PC-3 (cell line): Measurements from ENCODE around the gene B3GALNT1.

Experiments used
- EZH2 ChIP-seq: fragments of 300-600 bp; sonication (generic); IDR thresholded peaks from one replicate; pipeline ENCODE4 v1.6.1; 2017; ENCODE audit warnings: antibody characterized with exemption, mild to moderate bottlenecking, low read length; ENCODE audit not compliant: unreplicated experiment
- EZH2phosphoT487 ChIP-seq: fragments of 300-600 bp; sonication (generic); IDR thresholded peaks from 2 replicates; pipeline ENCODE4 v1.6.1; 2018; ENCODE audit warnings: mild to moderate bottlenecking, antibody characterized with exemption, low read length, borderline replicate concordance
- TF ChIP-seq, protein P1 (sequence below): fragments of 300-600 bp; sonication (generic); conservative IDR thresholded peaks from 2 replicates; pipeline ENCODE4 v1.5.1; 2017; ENCODE audit warnings: antibody characterized with exemption, low read depth, mild to moderate bottlenecking, low read length

DNA sequence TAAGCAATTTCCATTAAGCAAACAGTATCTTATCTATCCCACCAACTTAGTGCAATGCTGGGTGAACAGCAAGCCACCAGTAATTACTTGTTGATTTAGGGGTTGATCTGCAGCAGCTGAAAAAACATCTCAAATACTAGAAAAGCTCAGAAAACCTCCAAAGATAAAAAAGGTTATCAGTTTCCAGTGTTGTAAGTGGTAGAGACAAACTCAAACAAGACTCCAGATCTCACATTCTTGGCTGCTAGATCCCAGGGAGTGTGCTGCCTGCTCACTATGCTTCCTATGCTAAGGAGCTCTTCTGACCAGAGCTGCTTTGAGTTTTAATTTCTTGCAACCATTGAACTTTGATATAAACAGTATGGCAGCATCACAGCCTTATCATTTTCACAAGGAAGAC, 11.3 kb downstream of the B3GALNT1 start:
- TF ChIP-seq, protein P1, sequence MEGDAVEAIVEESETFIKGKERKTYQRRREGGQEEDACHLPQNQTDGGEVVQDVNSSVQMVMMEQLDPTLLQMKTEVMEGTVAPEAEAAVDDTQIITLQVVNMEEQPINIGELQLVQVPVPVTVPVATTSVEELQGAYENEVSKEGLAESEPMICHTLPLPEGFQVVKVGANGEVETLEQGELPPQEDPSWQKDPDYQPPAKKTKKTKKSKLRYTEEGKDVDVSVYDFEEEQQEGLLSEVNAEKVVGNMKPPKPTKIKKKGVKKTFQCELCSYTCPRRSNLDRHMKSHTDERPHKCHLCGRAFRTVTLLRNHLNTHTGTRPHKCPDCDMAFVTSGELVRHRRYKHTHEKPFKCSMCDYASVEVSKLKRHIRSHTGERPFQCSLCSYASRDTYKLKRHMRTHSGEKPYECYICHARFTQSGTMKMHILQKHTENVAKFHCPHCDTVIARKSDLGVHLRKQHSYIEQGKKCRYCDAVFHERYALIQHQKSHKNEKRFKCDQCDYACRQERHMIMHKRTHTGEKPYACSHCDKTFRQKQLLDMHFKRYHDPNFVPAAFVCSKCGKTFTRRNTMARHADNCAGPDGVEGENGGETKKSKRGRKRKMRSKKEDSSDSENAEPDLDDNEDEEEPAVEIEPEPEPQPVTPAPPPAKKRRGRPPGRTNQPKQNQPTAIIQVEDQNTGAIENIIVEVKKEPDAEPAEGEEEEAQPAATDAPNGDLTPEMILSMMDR, result no peak
- no peak for TF ChIP-seq EZH2
- TF ChIP-seq EZH2phosphoT487, result no peak
